Panc1 (cell line): ENCODE measurements around the gene TMEM259. TPM values are rescaled to one million over a fixed set of nuclear protein-coding genes. Genes with fewer than 3 reads are reported as not detected.

Source experiments
- ATAC-seq: fragments of 200-7000 bp; cut with Tn5 transposase; 2 replicates; pipeline ENCODE4 v1.9.1; 2020; ENCODE audit warnings: mild to moderate bottlenecking, moderate library complexity
- BruUV-seq: library from RNA; stranded (reverse); fragments of 400-500 nt; replicated peaks from 2 replicates; lab custom pipeline; 2021; lab: Mats Ljungman, UMichigan
- CTCF ChIA-PET: fragments of 300-600 bp; sonication (Branson Sonifier 250); formaldehyde crosslinking; loops from one replicate; lab custom pipeline; 2022; ENCODE audit warnings: antibody characterized with exemption; lab: Charles Lee
- POLR2A ChIA-PET: fragments of 300-600 bp; sonication (Branson Sonifier 250); formaldehyde crosslinking; loops from one replicate; lab custom pipeline; 2022; ENCODE audit warnings: antibody characterized with exemption; lab: Charles Lee
- DNase-seq: peaks from one replicate; pipeline ENCODE4 v3.0.0-alpha.2; 2010; ENCODE audit warnings: low read depth, low spot score
- H3K27ac ChIP-seq: 2 replicates; pipeline ENCODE4 v1.5.1; 2011; ENCODE audit warnings: mild to moderate bottlenecking, low read length, inconsistent platforms
- H3K27me3 ChIP-seq: fragments of 200-500 bp; sonication (Bioruptor generic); 2 replicates; pipeline ENCODE4 v1.6.0; 2014; ENCODE audit warnings: low read length, inconsistent platforms; ENCODE audit not compliant: control insufficient read depth, insufficient read depth
- H3K36me3 ChIP-seq: fragments of 200-500 bp; sonication (Bioruptor generic); 2 replicates; pipeline ENCODE4 v1.5.1; 2014; ENCODE audit warnings: inconsistent platforms, mild to moderate bottlenecking, low read length, moderate library complexity; ENCODE audit not compliant: control insufficient read depth, insufficient read depth
- H3K4me1 ChIP-seq: 2 replicates; pipeline ENCODE4 v1.5.1; 2011; ENCODE audit warnings: inconsistent platforms, mild to moderate bottlenecking, low read length, moderate library complexity; ENCODE audit not compliant: control insufficient read depth, insufficient read depth
- H3K4me3 ChIP-seq, 2 experiments: 2 replicates each; pipeline ENCODE4 v1.5.1; 2011 to 2012; ENCODE audit warnings: low read depth in 2 of 2, low read length in 2 of 2, mild to moderate bottlenecking in 2 of 2, inconsistent platforms in 1 of 2, moderate library complexity in 1 of 2
- H3K9me3 ChIP-seq: fragments of 200-500 bp; sonication (Bioruptor generic); 2 replicates; pipeline ENCODE4 v1.5.1; 2014; ENCODE audit warnings: low read depth, mild to moderate bottlenecking, inconsistent platforms, low read length, moderate library complexity; ENCODE audit not compliant: control insufficient read depth, insufficient read depth
- POLR2AphosphoS5 ChIP-seq: IDR thresholded peaks from 2 replicates; pipeline ENCODE4 v1.6.1; 2012; ENCODE audit warnings: mild to moderate bottlenecking, low read depth, low read length, moderate library complexity
- SIN3A ChIP-seq: IDR thresholded peaks from 2 replicates; pipeline ENCODE4 v1.6.1; 2012; ENCODE audit warnings: low read depth, mild to moderate bottlenecking, low read length, moderate library complexity, borderline replicate concordance; ENCODE audit not compliant: insufficient read depth
- TCF7L2 ChIP-seq: IDR thresholded peaks from 2 replicates; pipeline ENCODE4 v1.6.1; 2011; ENCODE audit warnings: mild to moderate bottlenecking, low read depth, low read length, inconsistent platforms
- in situ Hi-C: cut with HindIII; loops from 2 replicates; pipeline ENCODE4 v1.10.0; 2016; ENCODE audit warnings: low sequenced_read_pairs, low pct_unique_long_range_greater_than_20kb
- intact Hi-C: fragments of 100-400 bp; cut with micrococcal nuclease; formaldehyde crosslinking; loops from one replicate; pipeline ENCODE4 v1.10.0; 2022; ENCODE audit not compliant: unreplicated experiment
- total RNA-seq: library from RNA; stranded (reverse); gene quantifications from one replicate; pipeline ENCODE4 v1.2.1, GENCODE V29; 2021; ENCODE audit not compliant: unreplicated experiment
- TF ChIP-seq, protein P1 (sequence below), 2 experiments: IDR thresholded peaks; 2 replicates each; pipeline ENCODE4 v1.6.1; 2011 to 2012; ENCODE audit warnings: low read depth in 2 of 2, control low read depth in 1 of 2, low read length in 1 of 2, mild to moderate bottlenecking in 1 of 2, moderate library complexity in 1 of 2; ENCODE audit not compliant: insufficient read depth in 1 of 2
- TF ChIP-seq, protein P2 (sequence below): fragments of 450-650 bp; IDR thresholded peaks from 2 replicates; pipeline ENCODE4 v1.5.1; 2017; ENCODE audit warnings: mild to moderate bottlenecking

Gene TMEM259
- total RNA-seq, 1 experiment from 2014 or later: 193 TPM

DNA sequence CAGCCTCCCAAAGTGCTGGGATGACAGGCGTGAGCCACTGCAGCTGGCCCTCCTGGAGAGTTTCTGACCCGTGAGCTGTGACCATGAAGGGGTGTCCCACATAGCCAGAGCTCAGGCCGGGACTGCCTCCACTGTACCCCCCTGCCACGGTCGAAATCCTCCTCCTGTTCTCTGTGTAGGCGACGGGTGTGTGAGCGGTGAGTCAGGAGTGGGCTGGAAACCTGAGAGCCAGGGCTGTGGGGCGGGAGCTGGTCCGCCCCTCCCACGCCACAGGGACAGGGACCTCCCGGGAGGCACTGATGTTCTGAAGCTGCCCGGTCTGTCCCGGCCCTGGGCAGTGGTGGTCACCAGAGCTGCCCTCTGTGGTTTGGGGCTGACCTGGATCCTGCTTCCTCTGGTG, 32.8 kb downstream of the TMEM259 start:
- no peak for TF ChIP-seq SIN3A
- TF ChIP-seq, protein P1, sequence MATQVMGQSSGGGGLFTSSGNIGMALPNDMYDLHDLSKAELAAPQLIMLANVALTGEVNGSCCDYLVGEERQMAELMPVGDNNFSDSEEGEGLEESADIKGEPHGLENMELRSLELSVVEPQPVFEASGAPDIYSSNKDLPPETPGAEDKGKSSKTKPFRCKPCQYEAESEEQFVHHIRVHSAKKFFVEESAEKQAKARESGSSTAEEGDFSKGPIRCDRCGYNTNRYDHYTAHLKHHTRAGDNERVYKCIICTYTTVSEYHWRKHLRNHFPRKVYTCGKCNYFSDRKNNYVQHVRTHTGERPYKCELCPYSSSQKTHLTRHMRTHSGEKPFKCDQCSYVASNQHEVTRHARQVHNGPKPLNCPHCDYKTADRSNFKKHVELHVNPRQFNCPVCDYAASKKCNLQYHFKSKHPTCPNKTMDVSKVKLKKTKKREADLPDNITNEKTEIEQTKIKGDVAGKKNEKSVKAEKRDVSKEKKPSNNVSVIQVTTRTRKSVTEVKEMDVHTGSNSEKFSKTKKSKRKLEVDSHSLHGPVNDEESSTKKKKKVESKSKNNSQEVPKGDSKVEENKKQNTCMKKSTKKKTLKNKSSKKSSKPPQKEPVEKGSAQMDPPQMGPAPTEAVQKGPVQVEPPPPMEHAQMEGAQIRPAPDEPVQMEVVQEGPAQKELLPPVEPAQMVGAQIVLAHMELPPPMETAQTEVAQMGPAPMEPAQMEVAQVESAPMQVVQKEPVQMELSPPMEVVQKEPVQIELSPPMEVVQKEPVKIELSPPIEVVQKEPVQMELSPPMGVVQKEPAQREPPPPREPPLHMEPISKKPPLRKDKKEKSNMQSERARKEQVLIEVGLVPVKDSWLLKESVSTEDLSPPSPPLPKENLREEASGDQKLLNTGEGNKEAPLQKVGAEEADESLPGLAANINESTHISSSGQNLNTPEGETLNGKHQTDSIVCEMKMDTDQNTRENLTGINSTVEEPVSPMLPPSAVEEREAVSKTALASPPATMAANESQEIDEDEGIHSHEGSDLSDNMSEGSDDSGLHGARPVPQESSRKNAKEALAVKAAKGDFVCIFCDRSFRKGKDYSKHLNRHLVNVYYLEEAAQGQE (IDR thresholded peaks at IDR 0.05; ENCODE audit: insufficient read depth in 1 of 2, low read depth in 2 of 2, low read length in 1 of 2): no peak
- no peak for TF ChIP-seq POLR2AphosphoS5
- no peak for TF ChIP-seq TCF7L2
- TF ChIP-seq, protein P2, sequence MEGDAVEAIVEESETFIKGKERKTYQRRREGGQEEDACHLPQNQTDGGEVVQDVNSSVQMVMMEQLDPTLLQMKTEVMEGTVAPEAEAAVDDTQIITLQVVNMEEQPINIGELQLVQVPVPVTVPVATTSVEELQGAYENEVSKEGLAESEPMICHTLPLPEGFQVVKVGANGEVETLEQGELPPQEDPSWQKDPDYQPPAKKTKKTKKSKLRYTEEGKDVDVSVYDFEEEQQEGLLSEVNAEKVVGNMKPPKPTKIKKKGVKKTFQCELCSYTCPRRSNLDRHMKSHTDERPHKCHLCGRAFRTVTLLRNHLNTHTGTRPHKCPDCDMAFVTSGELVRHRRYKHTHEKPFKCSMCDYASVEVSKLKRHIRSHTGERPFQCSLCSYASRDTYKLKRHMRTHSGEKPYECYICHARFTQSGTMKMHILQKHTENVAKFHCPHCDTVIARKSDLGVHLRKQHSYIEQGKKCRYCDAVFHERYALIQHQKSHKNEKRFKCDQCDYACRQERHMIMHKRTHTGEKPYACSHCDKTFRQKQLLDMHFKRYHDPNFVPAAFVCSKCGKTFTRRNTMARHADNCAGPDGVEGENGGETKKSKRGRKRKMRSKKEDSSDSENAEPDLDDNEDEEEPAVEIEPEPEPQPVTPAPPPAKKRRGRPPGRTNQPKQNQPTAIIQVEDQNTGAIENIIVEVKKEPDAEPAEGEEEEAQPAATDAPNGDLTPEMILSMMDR: no peak
- intact Hi-C loops: no loop called here

DNA sequence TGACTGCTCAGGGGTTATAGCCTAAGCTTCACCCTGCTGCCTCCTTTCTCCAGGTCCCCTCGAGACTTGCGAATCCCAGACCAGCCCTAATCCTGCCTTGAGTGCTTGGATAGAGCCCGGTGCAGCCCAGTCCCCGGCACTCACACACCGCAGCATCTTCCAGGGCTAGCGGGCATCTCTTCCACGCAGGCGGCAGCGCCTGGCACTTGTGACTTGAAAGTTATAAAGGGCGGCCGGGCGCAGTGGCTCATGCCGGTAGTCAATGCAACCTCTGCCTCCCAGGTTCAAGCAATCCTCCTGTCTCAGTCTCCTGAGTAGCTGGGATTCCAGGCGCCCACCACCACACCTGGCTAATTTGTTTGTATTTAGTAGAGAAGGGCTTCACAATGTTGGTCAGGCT, 34.8 kb downstream of the TMEM259 start:
- TF ChIP-seq SIN3A (no peak), POLR2AphosphoS5 (no peak), TCF7L2 (no peak)
- TF ChIP-seq, protein P1 (IDR thresholded peaks at IDR 0.05; ENCODE audit: insufficient read depth in 1 of 2, low read depth in 2 of 2, low read length in 1 of 2): no peak
- TF ChIP-seq, protein P2: no peak
- in situ Hi-C loops: no loop called here
- intact Hi-C loops: no loop called here
- Histone ChIP-seq H3K27me3 (no peaks in the 10 kb centered on the region), H3K27ac (no peak overlapping the region), H3K36me3 (peaks cover 4% of the 10 kb centered on the region; the same call in 1 of the 2 replicates), H3K9me3 (no peaks in the 10 kb centered on the region), H3K4me1 (peaks cover 4% of the 10 kb centered on the region), H3K4me3 (no peak overlapping the region)
- ChIA-PET POLR2A (no interaction called here), CTCF (no interaction called here)
- ATAC-seq (no peak), DNase-seq (no peak)
- BruUV-seq: no TSS peak

More for the DNA sequence above, 32.8 kb downstream of the TMEM259 start:
- Histone ChIP-seq H3K4me3 (no peak overlapping the region), H3K36me3 (peaks cover 4% of the 10 kb centered on the region; the same call in 1 of the 2 replicates), H3K27me3 (no peaks in the 10 kb centered on the region), H3K4me1 (peaks cover 4% of the 10 kb centered on the region), H3K9me3 (no peaks in the 10 kb centered on the region), H3K27ac (no peak overlapping the region)
- in situ Hi-C loops: no loop called here
- BruUV-seq: no TSS peak
- POLR2A ChIA-PET: no interaction called here
- DNase-seq: no peak
- no peak for ATAC-seq
- CTCF ChIA-PET: no interaction called here
